GM21423 (cell line): ENCODE measurements around the gene ATP1B1.

Experiments
- ATAC-seq: cut with Tn5 transposase; IDR thresholded peaks from one replicate; pipeline ENCODE4 v1.9.1; 2021; ENCODE audit warnings: mild to moderate bottlenecking, moderate library complexity; ENCODE audit not compliant: unreplicated experiment

ATP1B1 gene

GRCh38 chr1:169092399-169092798 lies 14.1 kb upstream of the ATP1B1 start:
- no peak for ATAC-seq

- ATAC-seq: no peak
Observed at GRCh38 chr1:169094897-169095569, 11.5 kb upstream of the ATP1B1 start.

- no peak for ATAC-seq
Observed at GRCh38 chr1:169098380-169098779, 8.1 kb upstream of the ATP1B1 start.

- ATAC-seq: no peak
Observed at GRCh38 chr1:169099561-169099960, 6.9 kb upstream of the ATP1B1 start.

GRCh38 chr1:169100208-169100607 lies 6.3 kb upstream of the ATP1B1 start:
- no peak for ATAC-seq

- no peak for ATAC-seq
Observed at GRCh38 chr1:169100651-169101088, 5.8 kb upstream of the ATP1B1 start.

- ATAC-seq: no peak
Observed at GRCh38 chr1:169102567-169102966, 3.9 kb upstream of the ATP1B1 start.

GRCh38 chr1:169103002-169103401 lies 3.5 kb upstream of the ATP1B1 start:
- ATAC-seq: no peak

GRCh38 chr1:169103480-169103893 lies 3.0 kb upstream of the ATP1B1 start:
- no peak for ATAC-seq

GRCh38 chr1:169105087-169105433 lies 1.4 kb upstream of the ATP1B1 start:
- ATAC-seq: no peak

- ATAC-seq: peak; percentile 23
Observed at GRCh38 chr1:169105434-169106094, 926 bp upstream of the ATP1B1 start.

GRCh38 chr1:169106921-169107602 lies 572 bp downstream of the ATP1B1 start:
- ATAC-seq: no peak

GRCh38 chr1:169107603-169108208 lies 1.2 kb downstream of the ATP1B1 start:
- ATAC-seq: no peak

GRCh38 chr1:169108223-169108622 lies 1.7 kb downstream of the ATP1B1 start:
- ATAC-seq: no peak

- no peak for ATAC-seq
Observed at GRCh38 chr1:169108863-169109560, 2.5 kb downstream of the ATP1B1 start.

- ATAC-seq: no peak
Observed at GRCh38 chr1:169109561-169110134, 3.2 kb downstream of the ATP1B1 start.

GRCh38 chr1:169110236-169110635 lies 3.7 kb downstream of the ATP1B1 start:
- no peak for ATAC-seq

- ATAC-seq: no peak
Observed at GRCh38 chr1:169110689-169111447, 4.4 kb downstream of the ATP1B1 start.

- ATAC-seq: no peak
Observed at GRCh38 chr1:169111472-169111871, 5.0 kb downstream of the ATP1B1 start.

GRCh38 chr1:169112241-169112640 lies 5.8 kb downstream of the ATP1B1 start:
- no peak for ATAC-seq
